ENCODE data around the gene SLC30A2. TPM values are rescaled to one million over a fixed set of nuclear protein-coding genes. Genes with fewer than 3 reads are reported as not detected.

Gene SLC30A2
- total and polyA plus RNA-seq, 8 donors, result 24.1 to 142 (median 47.0) TPM

- Histone ChIP-seq H3K4me1 (peaks cover 0 to 3% (median 0%) of the 10 kb centered on the region in 3 donors), H3K9me3 (no peaks in the 10 kb centered on the region), H3K27me3 (no peaks in the 10 kb centered on the region), H3K36me3 (no peaks in the 10 kb centered on the region), H3K27ac (peak overlapping the region in 1 of 4 donors; percentile 3), H3K4me3 (no peak overlapping the region)
- FAIRE-seq, result no peak
- ATAC-seq, result no peak
- WGBS, 2 donors, result 84 to 87% methylated on average over 15 of the region's 15 CpGs
- no peak for DNase-seq
- no peak for TF ChIP-seq CTCF (IDR thresholded peaks at IDR 0.05)
- intact Hi-C loops (cut with DNase I), result no loop called here
Measured at GRCh38 chr1:26066160-26066559, 20.2 kb upstream of the SLC30A2 start.

GRCh38 chr1:26064553-26064952 is 18.6 kb upstream of the SLC30A2 start:
- peak in 3 of 4 donors; percentile 78 to 79 (median 78) for ATAC-seq
- H3K9me3 ChIP-seq, result no peaks in the 10 kb centered on the region

GRCh38 chr1:26060832-26061574 is 15.1 kb upstream of the SLC30A2 start:
- 78 to 87% methylated on average over 12 of the region's 12 CpGs for WGBS, 2 donors
- FAIRE-seq (no peak), ATAC-seq (peak in 1 of 4 donors; percentile 45), DNase-seq (no peak)
- Histone ChIP-seq H3K4me3 (no peak overlapping the region), H3K27ac (no peak overlapping the region), H3K9me3 (no peaks in the 10 kb centered on the region), H3K36me3 (no peaks in the 10 kb centered on the region), H3K4me1 (no peaks in the 10 kb centered on the region), H3K27me3 (no peaks in the 10 kb centered on the region)
- intact Hi-C loops (cut with DNase I), result no loop called here
- TF ChIP-seq CTCF (IDR thresholded peaks at IDR 0.05), result no peak

More at GRCh38 chr1:26064553-26064952, 18.6 kb upstream of the SLC30A2 start:
- H3K36me3 ChIP-seq, result no peaks in the 10 kb centered on the region
- DNase-seq (no peak), FAIRE-seq (no peak)
- H3K4me3 ChIP-seq, result no peak overlapping the region
- no peaks in the 10 kb centered on the region for H3K27me3 ChIP-seq
- intact Hi-C loops (cut with DNase I), result no loop called here
- WGBS, 2 donors, result 56 to 57% methylated on average over 3 of the region's 3 CpGs
- TF ChIP-seq CTCF (IDR thresholded peaks at IDR 0.05), result no peak
- H3K27ac ChIP-seq, result peak overlapping the region in 2 of 4 donors; percentile 60 to 68
- peaks cover 0 to 3% (median 0%) of the 10 kb centered on the region in 3 donors for H3K4me1 ChIP-seq

GRCh38 chr1:26059906-26060305 is 14.0 kb upstream of the SLC30A2 start:
- intact Hi-C loops (cut with DNase I), result no loop called here
- Histone ChIP-seq H3K9me3 (no peaks in the 10 kb centered on the region), H3K27me3 (no peaks in the 10 kb centered on the region), H3K4me1 (no peaks in the 10 kb centered on the region), H3K36me3 (no peaks in the 10 kb centered on the region), H3K4me3 (no peak overlapping the region), H3K27ac (no peak overlapping the region)
- no peak for ATAC-seq
- 74 to 77% methylated on average over 7 of the region's 7 CpGs for WGBS, 2 donors
- no peak for DNase-seq
- TF ChIP-seq CTCF (IDR thresholded peaks at IDR 0.05), result no peak
- no peak for FAIRE-seq

GRCh38 chr1:26058052-26058595 is 12.2 kb upstream of the SLC30A2 start:
- ATAC-seq (no peak), FAIRE-seq (no peak), DNase-seq (no peak)
- no peaks in the 10 kb centered on the region for H3K4me1 ChIP-seq
- no peak for TF ChIP-seq CTCF (IDR thresholded peaks at IDR 0.05)
- intact Hi-C loops (cut with DNase I), result no loop called here
- no peaks in the 10 kb centered on the region for H3K27me3 ChIP-seq
- H3K4me3 ChIP-seq, result no peak overlapping the region
- no peaks in the 10 kb centered on the region for H3K9me3 ChIP-seq
- H3K27ac ChIP-seq, result no peak overlapping the region
- 81 to 83% methylated on average over 5 of the region's 5 CpGs for WGBS, 2 donors
- H3K36me3 ChIP-seq, result no peaks in the 10 kb centered on the region

Measured in pancreas (tissue), 10 donors.